ENCODE results near the gene POLD4. TPM values are rescaled to one million over a fixed set of nuclear protein-coding genes. Genes with fewer than 3 reads are reported as not detected.

Gene POLD4
- total and polyA plus RNA-seq, 2 donors (not counting 1 experiment from before 2014, with no cell fraction given), result 32.4 to 36.3 TPM

Other genes starting within 250 kb of the POLD4 start
- gene KDM2A, start 234.3 kb downstream of the POLD4 start, total RNA-seq, result 33.1 and 42.6 TPM in 2 replicates
- 36.4 and 39.2 TPM in 2 replicates for gene KDM2A, start 234.3 kb downstream of the POLD4 start, polyA plus RNA-seq
- gene GRK2, start 87.1 kb downstream of the POLD4 start, total RNA-seq, result 21.6 and 28.9 TPM in 2 replicates
- gene GRK2, start 87.1 kb downstream of the POLD4 start, polyA plus RNA-seq, result 20.1 and 26.3 TPM in 2 replicates
- 31.8 and 45.4 TPM in 2 replicates for gene ANKRD13D, start 64.2 kb downstream of the POLD4 start, total RNA-seq
- gene ANKRD13D, start 64.2 kb downstream of the POLD4 start, polyA plus RNA-seq, result 11.5 and 12.9 TPM in 2 replicates
- gene SSH3, start 50.0 kb downstream of the POLD4 start, total RNA-seq, result 11.3 and 15.7 TPM in 2 replicates
- gene SSH3, start 50.0 kb downstream of the POLD4 start, polyA plus RNA-seq, result 6.9 and 7.5 TPM in 2 replicates
- gene CLCF1, start 20.1 kb upstream of the POLD4 start, total RNA-seq, result 2.3 and 3.6 TPM in 2 replicates
- gene CLCF1, start 20.1 kb upstream of the POLD4 start, polyA plus RNA-seq, result 6.0 and 6.5 TPM in 2 replicates
- 3.8 and 6.4 TPM in 2 replicates for gene RAD9A, start 38.4 kb upstream of the POLD4 start, total RNA-seq
- gene RAD9A, start 38.4 kb upstream of the POLD4 start, polyA plus RNA-seq, result 3.5 and 5.9 TPM in 2 replicates
- 90.7 and 104 TPM in 2 replicates for gene PPP1CA, start 48.3 kb upstream of the POLD4 start, total RNA-seq
- 135 and 218 TPM in 2 replicates for gene PPP1CA, start 48.3 kb upstream of the POLD4 start, polyA plus RNA-seq
- gene TBC1D10C, start 50.5 kb upstream of the POLD4 start, total RNA-seq, result not detected in 2 replicates
- gene TBC1D10C, start 50.5 kb upstream of the POLD4 start, polyA plus RNA-seq, result 0.05 TPM in 1 of 2 replicates, not detected in the other
- gene CARNS1, start 62.1 kb upstream of the POLD4 start, total RNA-seq, result under 0.01 and 0.17 TPM in 2 replicates
- gene CARNS1, start 62.1 kb upstream of the POLD4 start, polyA plus RNA-seq, result 0.02 and 0.05 TPM in 2 replicates
- 26.2 and 30.6 TPM in 2 replicates for gene RPS6KB2, start 74.9 kb upstream of the POLD4 start, total RNA-seq
- 29.0 and 34.0 TPM in 2 replicates for gene RPS6KB2, start 74.9 kb upstream of the POLD4 start, polyA plus RNA-seq
- gene PTPRCAP, start 84.1 kb upstream of the POLD4 start, total RNA-seq, result under 0.01 and 0.17 TPM in 2 replicates
- 0.05 TPM in 1 of 2 replicates, not detected in the other for gene PTPRCAP, start 84.1 kb upstream of the POLD4 start, polyA plus RNA-seq
- 88.1 and 112 TPM in 2 replicates for gene CORO1B, start 89.9 kb upstream of the POLD4 start, total RNA-seq
- gene CORO1B, start 89.9 kb upstream of the POLD4 start, polyA plus RNA-seq, result 56.3 and 65.5 TPM in 2 replicates
- not detected in 2 replicates for gene GPR152, start 99.2 kb upstream of the POLD4 start, total RNA-seq
- not detected in 2 replicates for gene GPR152, start 99.2 kb upstream of the POLD4 start, polyA plus RNA-seq
- not detected in 2 replicates for gene CABP4, start 101.8 kb upstream of the POLD4 start, total RNA-seq
- not detected in 2 replicates for gene CABP4, start 101.8 kb upstream of the POLD4 start, polyA plus RNA-seq
- gene TMEM134, start 115.7 kb upstream of the POLD4 start, total RNA-seq, result 11.2 and 17.2 TPM in 2 replicates
- gene TMEM134, start 115.7 kb upstream of the POLD4 start, polyA plus RNA-seq, result 16.5 and 22.0 TPM in 2 replicates
- 117 and 128 TPM in 2 replicates for gene AIP, start 129.5 kb upstream of the POLD4 start, total RNA-seq
- 52.3 and 53.7 TPM in 2 replicates for gene AIP, start 129.5 kb upstream of the POLD4 start, polyA plus RNA-seq
- 7.4 and 10.2 TPM in 2 replicates for gene PITPNM1, start 151.8 kb upstream of the POLD4 start, total RNA-seq
- 4.7 TPM in 2 replicates for gene PITPNM1, start 151.8 kb upstream of the POLD4 start, polyA plus RNA-seq
- gene CDK2AP2, start 154.6 kb upstream of the POLD4 start, total RNA-seq, result 6.4 and 7.8 TPM in 2 replicates
- 19.0 and 30.9 TPM in 2 replicates for gene CDK2AP2, start 154.6 kb upstream of the POLD4 start, polyA plus RNA-seq
- not detected in 2 replicates for gene CABP2, start 169.9 kb upstream of the POLD4 start, total RNA-seq
- gene CABP2, start 169.9 kb upstream of the POLD4 start, polyA plus RNA-seq, result not detected in 2 replicates
- 444 and 642 TPM in 2 replicates for gene GSTP1, start 230.3 kb upstream of the POLD4 start, total RNA-seq
- gene GSTP1, start 230.3 kb upstream of the POLD4 start, polyA plus RNA-seq, result 360 and 397 TPM in 2 replicates